CD4-positive, alpha-beta T cell treated with Interleukin-4 for 4 hours (primary cell): ENCODE data around the gene NLGN1.

Experiments
- DNase-seq: peaks from one replicate; pipeline ENCODE4 v3.0.0-alpha.2; 2020

Gene NLGN1

GRCh38 chr3:173732237-173732636, 334.7 kb downstream of the NLGN1 start:
- no peak for DNase-seq

- no peak for DNase-seq
Measured at GRCh38 chr3:173733029-173733652, 335.6 kb downstream of the NLGN1 start.

- no peak for DNase-seq
Measured at GRCh38 chr3:173734473-173734872, 336.9 kb downstream of the NLGN1 start.

GRCh38 chr3:173734895-173735294, 337.4 kb downstream of the NLGN1 start:
- no peak for DNase-seq

- no peak for DNase-seq
Measured at GRCh38 chr3:173735841-173736240, 338.3 kb downstream of the NLGN1 start.

DNA sequence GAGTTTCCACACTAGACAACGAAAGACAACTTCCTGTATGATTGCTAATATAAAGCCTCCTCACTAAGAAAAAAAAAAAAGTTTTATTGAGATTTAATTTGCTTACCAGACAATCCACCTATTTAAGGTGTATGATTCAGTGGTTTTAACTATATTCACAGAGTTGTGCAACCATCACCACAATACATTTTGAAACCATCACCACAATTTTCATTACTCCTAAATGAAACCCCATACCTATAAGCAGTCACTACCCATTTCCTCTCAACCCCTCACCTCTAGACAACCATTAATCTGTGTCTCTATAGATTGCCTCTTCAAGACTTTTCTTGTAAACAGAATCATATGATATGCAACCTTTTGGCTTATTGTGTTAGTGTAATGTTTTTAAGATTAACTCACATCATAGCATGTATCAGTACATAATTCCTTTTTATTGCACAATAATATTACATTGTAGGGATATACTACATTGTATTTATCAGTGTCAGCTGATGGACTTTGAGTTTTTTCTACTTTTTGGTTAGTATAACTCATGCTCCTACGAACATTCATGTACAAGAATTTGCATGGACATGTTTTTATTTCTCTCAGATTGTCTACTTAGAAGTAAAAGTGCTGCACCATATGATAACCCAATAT, 339.7 kb downstream of the NLGN1 start:
- no peak for DNase-seq

DNA sequence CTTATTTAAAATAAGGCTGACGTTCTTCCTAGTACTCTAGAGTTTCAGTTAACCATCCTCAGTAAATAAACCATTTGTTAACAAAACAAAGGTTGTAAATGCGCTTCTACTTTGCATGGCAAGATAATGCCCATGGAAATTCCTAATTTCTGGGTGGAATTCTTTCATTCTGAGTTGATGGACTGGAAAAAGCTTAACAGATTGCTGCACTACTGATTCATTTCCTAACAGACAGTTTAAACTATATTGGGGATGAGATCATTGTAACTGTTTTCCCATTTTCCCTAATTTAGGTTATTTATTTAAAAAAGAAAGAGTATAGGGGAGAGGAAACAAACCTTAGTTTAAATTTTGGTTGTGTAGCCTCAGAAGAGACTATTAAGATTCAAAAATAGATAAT, 342.2 kb downstream of the NLGN1 start:
- DNase-seq: no peak

DNA sequence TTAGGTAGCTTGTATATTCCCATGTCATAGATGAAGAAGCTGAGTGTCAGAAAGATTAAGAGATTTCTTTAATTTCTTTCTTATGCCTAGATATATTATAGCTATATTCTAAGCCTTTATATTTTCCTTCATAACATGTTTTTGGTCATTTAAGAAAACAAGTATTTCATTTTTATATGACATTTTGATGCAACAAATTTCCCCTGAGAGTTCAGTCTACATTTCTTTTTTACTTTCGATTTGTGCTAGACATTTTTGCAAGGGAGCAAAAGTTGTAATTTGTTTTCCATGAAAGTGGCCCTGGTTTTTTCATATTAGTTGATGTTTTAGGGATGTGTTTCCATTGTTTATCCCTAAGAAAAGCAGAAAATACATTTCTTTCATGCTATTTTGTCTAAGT, 344.9 kb downstream of the NLGN1 start:
- no peak for DNase-seq

- DNase-seq: no peak
Measured at GRCh38 chr3:173743111-173743510, 345.6 kb downstream of the NLGN1 start.

- DNase-seq: no peak
Measured at GRCh38 chr3:173743516-173743915, 346.0 kb downstream of the NLGN1 start.

DNA sequence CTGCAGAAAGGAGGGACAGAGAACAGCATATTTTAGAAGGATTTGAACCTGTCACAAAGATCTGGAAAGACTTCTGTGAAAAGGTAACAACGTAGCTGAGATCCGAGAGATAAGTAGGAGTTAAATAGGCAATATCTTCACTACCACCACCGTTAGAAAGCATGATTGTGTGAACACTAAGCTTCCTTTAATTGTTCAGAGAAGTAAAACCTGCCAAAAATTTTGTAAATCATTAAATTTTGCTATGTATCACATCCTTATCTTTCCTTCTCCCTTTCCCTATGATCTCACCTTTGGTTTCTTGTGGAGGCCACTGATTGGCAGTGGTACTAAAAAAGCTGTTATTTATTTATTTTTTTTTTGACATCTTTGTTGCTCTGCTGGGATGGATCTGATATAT, 346.9 kb downstream of the NLGN1 start:
- DNase-seq: no peak

DNA sequence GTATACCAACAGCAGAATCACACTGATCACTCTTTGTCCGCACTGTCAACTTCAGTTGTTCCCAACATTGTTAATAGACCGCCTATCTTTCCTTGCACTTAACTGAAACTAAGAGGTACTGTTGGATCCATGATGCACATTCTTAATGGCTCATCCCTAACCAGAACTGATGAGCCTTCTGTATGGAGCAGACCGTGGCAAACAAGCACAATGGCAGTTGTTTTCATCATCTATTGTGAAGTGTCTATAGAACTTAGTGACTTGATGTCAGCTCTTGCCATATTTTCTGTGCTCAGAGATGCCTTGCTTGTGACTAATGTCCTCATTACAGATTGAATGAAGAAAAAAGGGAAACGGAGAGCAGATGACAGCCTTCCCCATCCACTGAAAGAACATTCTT, 347.4 kb downstream of the NLGN1 start:
- no peak for DNase-seq

- DNase-seq: no peak
Measured at GRCh38 chr3:173745952-173746682, 348.6 kb downstream of the NLGN1 start.

DNA sequence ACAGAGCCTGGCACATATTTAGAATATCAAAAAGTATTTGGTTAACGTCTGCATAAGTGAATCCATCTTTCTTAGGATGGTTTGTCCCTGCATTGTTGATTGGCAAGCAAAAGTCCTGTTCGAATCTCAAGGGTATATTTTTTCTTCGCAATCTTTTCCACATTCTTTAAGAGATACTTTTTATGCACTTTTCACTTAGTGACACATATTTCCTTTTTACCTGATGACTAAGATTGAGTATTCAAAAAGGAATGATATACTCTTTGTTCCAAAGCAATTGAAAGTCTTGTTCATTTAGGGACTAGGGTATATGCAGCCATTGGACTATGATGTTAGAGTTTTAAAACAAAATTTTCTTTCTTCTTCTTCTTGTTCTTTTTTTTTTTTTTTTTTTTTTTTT, 349.9 kb downstream of the NLGN1 start:
- no peak for DNase-seq

GRCh38 chr3:173748105-173748504, 350.6 kb downstream of the NLGN1 start:
- no peak for DNase-seq

GRCh38 chr3:173750095-173750494, 352.6 kb downstream of the NLGN1 start:
- DNase-seq: no peak

DNA sequence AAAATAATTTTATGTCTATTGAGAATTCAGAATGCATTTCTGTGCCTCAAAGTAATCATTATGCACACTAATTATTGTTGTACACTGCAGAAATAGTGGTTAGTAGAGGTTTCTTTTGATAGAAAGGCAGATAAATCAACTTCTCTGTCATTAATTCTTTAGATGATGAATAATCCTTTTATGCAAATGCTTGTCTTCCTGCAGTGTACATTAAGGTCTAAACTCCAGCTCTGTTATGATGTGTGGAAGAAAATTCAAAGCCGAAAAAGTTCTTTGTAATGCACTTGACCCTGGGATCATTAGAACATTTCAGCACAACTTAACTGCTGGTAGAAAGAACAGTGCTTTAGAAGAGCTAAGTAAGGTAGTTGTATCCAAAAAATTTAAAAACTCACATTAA, 353.0 kb downstream of the NLGN1 start:
- no peak for DNase-seq

DNA sequence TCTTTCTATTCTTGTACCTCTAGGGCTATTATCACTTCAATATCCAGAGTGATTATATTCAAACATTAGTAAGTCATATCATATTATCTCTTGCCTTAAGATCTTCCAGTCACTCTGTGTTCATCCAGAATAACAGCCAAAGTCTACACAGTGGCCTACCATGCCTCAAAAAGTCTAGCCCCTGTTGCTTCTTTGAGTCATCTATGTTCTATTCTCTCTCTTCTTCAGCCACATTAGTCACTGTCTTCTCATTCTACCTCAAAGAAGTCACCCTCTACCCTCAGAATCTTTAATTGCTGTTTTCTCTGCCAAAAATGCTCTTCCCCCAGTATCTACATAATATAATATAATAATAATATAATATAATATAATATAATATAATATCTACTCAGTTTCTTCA, 356.0 kb downstream of the NLGN1 start:
- no peak for DNase-seq

DNA sequence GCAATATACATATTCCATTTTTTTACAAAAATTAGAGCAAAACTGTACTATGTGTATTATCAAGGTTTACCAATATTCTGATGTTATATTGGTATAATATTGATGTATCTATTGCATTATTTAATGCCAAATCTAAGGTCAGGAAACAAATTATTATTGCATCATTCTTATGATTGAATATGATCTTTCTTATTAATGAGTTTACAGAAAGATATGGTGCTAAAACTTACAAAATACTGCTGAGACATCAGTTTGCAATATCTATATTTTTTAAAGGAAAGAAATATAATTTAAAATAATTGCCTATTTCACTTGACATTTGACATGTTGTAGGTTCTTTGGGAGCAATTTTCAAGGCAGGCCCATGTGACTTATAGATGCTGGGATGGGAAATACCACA, 357.6 kb downstream of the NLGN1 start:
- no peak for DNase-seq

- DNase-seq: no peak
Measured at GRCh38 chr3:173761161-173761560, 363.6 kb downstream of the NLGN1 start.

DNA sequence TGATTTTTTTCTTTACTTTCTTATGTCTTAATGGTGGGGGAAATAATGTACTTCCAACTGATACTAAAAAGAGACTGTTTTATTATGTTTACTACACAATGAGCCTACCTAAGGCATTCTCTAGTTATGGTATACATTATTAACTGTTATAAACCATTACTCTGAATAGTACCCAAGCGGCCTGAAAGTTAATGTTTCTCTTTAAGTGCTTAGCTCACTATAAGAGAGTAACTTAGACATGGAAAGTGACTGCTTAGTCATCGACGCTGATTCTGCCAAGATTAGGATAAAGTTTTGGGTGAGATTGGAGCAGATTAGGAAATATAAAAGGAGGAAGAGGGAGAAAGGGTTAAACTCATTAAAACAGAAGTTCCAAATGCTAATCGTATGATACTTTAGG, 365.0 kb downstream of the NLGN1 start:
- no peak for DNase-seq

- DNase-seq: no peak
Measured at GRCh38 chr3:173770011-173770410, 372.5 kb downstream of the NLGN1 start.

DNA sequence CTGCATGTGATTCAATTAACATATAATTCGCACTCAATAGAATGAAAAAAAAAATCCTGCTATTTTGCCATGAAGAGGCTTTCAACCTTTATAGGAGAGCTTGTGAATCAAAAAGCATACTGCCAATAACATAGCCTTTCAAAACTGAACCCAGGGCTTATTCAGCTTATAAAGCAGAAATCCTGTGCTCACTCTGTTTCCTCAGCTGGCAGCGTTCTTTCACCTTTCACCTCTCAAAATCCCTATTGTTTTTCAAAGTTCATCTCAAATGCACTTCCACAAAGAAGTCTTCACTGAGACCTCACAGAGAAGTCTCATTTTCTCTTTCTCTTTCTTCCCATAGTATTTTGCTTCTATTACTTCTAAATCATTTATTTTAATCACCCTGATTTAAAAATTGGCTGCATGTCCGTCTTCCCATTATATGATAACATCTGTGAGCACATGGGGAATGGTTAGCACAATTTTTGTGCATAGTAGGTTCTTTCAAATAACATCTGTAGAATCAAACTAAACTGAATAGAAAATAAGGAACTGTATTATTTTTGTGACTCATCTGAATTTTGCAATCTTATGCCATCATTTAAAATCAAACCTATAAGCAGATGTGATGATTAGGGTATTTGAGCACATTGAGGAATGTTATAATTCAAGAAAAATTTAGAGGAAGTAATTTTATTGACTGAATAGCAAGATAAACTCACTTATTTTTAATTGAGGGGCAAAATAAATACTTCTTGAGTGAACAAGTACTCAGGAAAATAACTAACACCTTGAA, 373.4 kb downstream of the NLGN1 start:
- no peak for DNase-seq

DNA sequence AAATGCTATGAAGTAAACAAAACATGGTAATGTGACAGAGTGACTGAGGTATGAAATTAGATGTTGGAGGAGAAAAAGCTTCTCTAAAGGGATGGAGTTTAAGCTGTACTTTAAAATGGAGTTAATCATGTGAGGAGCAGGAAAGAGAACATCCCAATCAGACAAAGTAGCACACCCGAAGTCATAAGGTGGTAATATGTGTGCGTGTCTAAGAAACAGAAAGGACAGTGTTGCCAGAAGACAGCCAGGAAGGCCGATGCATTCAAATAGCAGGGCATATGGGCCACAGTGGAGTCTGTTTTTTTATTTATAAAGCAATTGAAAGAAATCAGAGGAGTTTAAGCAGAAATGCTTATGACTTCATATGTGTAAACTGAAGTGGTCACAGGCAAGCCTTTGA, 376.3 kb downstream of the NLGN1 start:
- no peak for DNase-seq
